Keratinocyte (primary cell): ENCODE results near the gene SNAP29.

Experiments
- EZH2 ChIP-seq: IDR thresholded peaks from one replicate; pipeline ENCODE4 v1.6.1; 2012; ENCODE audit warnings: inconsistent platforms, mild to moderate bottlenecking, low read length, moderate library complexity
- TF ChIP-seq, protein P1 (sequence below), 3 experiments: IDR thresholded peaks in 1 of 3; conservative IDR thresholded peaks in 1 of 3; optimal IDR thresholded peaks in 1 of 3; 2 replicates in 2 of 3; 3 replicates in 1 of 3; pipeline versions ENCODE3 to v1.5.1; 2011; ENCODE audit warnings: low read length in 3 of 3, mild to moderate bottlenecking in 3 of 3, moderate library complexity in 2 of 3, control low read depth in 1 of 3, inconsistent platforms in 1 of 3; ENCODE audit not compliant: insufficient read depth in 2 of 3; ENCODE audit errors: extremely low read depth in 1 of 3

DNA sequence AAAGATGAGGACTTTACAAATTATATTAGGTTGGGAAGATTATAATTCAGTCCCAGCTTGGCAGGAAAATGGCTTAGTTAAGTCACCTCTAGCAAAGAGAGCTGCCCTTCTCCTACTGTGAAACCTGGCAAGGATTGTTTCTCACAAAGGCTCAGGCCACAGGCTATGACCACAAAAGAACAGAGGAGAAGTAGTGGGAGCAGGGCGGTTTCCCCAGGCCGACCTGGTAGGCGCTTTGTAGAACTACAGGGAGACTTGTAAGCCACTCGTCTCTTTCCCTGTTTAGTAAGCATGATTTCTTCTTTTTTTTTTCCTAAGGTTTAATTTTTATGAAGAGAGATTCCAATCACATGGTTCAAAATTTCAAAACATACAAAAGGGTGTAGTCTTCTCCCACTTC, 4.6 kb downstream of the SNAP29 start:
- TF ChIP-seq EZH2 = no peak
- TF ChIP-seq, protein P1, sequence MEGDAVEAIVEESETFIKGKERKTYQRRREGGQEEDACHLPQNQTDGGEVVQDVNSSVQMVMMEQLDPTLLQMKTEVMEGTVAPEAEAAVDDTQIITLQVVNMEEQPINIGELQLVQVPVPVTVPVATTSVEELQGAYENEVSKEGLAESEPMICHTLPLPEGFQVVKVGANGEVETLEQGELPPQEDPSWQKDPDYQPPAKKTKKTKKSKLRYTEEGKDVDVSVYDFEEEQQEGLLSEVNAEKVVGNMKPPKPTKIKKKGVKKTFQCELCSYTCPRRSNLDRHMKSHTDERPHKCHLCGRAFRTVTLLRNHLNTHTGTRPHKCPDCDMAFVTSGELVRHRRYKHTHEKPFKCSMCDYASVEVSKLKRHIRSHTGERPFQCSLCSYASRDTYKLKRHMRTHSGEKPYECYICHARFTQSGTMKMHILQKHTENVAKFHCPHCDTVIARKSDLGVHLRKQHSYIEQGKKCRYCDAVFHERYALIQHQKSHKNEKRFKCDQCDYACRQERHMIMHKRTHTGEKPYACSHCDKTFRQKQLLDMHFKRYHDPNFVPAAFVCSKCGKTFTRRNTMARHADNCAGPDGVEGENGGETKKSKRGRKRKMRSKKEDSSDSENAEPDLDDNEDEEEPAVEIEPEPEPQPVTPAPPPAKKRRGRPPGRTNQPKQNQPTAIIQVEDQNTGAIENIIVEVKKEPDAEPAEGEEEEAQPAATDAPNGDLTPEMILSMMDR (optimal IDR thresholded peaks at IDR 0.05 in 1 of 3, IDR thresholded peaks at IDR 0.05 in 1 of 3, conservative IDR thresholded peaks at IDR 0.05 in 1 of 3; ENCODE audit: extremely low read depth in 1 of 3, insufficient read depth in 2 of 3, low read length in 3 of 3) = no peak
